ENCODE results near the gene EPB41L1.

Gene EPB41L1

DNA sequence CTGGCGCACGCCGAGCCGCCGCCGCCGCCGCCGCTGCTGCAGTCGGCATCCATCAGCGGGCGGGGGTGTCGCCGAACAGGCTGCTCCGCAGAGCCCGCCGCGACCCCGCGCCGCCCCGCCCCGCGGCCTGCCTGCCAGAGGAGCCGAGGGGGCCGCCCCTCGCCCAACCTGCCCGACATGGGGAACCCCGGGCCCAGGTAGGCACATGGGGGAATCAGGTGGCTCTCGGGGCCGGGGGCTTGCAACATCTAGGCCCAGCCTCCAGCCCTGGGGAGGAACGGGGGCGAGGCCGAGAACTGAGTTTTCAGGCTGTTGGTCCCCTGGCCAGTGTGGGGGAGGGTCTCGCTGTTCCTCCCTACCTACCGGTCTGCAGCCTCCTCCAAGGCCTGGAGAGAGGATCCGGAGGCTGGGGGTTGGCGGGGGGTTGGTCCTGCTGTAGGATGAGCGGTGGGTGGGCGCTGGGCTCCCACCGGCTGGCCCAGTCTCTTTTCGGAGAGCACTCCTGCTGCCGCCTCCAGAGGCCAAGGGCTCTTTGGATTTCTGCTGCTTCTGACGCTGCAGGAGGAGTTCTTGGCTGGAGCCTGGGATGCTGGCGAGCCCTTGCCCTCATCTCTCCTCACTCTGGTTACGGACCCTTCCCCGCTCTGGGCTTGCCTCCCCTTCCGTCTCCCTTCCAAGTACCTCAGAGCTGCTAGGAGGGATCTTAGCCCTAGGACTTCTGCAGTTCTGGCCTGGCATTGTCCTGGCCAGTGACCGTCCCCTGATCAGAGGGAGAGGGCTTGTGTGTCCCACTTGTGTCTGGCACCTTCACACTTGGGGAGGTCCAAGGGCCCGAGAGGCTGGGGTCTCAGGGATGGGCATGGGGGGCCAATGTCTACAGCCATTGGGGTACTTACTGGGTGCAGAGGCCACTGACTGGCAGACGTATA is at the start of gene EPB41L1:
EPB41L1 (plus strand) TSS at position 41 of the 929 bp plus-strand sequence. CDS start 19,038 bp downstream, outside the sequence.
- TF ChIP-seq, protein P1, sequence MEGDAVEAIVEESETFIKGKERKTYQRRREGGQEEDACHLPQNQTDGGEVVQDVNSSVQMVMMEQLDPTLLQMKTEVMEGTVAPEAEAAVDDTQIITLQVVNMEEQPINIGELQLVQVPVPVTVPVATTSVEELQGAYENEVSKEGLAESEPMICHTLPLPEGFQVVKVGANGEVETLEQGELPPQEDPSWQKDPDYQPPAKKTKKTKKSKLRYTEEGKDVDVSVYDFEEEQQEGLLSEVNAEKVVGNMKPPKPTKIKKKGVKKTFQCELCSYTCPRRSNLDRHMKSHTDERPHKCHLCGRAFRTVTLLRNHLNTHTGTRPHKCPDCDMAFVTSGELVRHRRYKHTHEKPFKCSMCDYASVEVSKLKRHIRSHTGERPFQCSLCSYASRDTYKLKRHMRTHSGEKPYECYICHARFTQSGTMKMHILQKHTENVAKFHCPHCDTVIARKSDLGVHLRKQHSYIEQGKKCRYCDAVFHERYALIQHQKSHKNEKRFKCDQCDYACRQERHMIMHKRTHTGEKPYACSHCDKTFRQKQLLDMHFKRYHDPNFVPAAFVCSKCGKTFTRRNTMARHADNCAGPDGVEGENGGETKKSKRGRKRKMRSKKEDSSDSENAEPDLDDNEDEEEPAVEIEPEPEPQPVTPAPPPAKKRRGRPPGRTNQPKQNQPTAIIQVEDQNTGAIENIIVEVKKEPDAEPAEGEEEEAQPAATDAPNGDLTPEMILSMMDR (conservative IDR thresholded peaks at IDR 0.05) = no peak
- TF ChIP-seq ZFX (IDR thresholded peaks at IDR 0.05) = no peak
- peak within 1 kb of the TSS; percentile 79 for H3K27ac ChIP-seq

DNA sequence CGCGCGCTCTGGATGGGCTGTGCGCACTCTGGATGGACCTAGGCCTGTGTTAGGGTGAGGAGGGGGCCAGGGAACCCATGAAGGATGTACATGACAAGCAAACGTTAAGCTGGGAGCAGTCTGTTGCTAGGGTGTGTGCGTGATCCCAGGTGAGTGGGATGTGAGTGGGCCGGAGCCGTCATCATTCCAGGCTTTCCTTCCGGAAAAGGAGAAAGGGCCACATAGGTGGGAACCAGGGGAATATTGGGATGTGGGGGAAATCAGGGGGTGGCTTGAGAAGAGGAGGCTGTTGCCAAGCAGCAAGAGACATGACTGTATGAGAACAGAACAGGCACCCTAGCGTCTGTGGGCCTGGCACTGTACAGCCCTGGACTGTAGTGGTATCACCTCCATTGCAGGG is 49.7 kb upstream of the EPB41L1 start:
- TF ChIP-seq ZFX (IDR thresholded peaks at IDR 0.05) = no peak
- TF ChIP-seq, protein P1 (conservative IDR thresholded peaks at IDR 0.05) = no peak
- no peak overlapping the region for H3K27ac ChIP-seq

DNA sequence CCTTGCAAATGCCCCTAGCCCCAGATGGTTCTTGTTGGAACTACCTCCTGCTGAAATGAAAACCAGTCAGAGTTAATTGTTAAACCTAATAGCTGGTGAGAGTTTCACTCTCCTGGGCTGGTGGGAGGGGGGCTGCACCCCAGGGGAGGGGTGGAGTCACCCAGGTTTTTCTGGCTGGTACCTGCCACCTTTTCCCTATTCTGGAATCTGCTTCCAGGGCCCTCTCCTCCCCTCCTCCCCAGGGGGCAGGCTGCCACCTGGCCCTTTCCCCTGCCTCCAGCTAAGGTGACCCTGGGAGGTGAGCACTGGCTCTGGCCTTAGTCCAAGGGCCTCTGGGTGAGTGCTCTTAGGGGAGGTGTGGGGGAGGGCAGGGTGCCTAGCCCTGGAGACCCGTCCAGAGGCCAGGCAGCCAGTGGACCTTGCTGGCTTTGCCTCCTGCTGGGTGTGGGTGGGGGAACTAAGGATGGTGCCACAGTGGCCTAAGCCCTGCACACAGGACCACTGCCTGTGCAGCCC is 48.8 kb upstream of the EPB41L1 start:
- TF ChIP-seq, protein P1 (conservative IDR thresholded peaks at IDR 0.05) = no peak
- no peak for TF ChIP-seq ZFX (IDR thresholded peaks at IDR 0.05)
- no peak overlapping the region for H3K27ac ChIP-seq

DNA sequence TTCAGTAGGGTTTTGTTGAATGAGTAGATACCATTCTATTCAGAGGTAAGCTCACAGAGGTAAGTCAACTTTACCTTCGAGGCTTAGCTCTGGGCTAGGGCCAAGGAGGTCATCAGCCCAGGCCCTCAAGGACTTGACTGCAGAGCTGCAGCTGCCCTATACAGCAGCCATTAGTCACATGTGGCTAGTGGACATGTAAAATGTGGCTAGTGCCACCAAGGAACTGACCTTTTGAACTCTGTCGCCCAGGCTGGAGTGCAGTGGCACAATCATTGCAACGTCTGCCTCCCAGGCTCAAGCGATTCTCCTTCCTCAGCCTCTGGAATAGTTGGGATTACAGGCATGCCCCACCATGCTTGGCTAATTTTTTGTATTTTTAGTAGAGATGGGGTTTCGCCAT is 47.9 kb upstream of the EPB41L1 start:
- TF ChIP-seq, protein P1 (conservative IDR thresholded peaks at IDR 0.05) = no peak
- no peak for TF ChIP-seq ZFX (IDR thresholded peaks at IDR 0.05)
- H3K27ac ChIP-seq = no peak overlapping the region

DNA sequence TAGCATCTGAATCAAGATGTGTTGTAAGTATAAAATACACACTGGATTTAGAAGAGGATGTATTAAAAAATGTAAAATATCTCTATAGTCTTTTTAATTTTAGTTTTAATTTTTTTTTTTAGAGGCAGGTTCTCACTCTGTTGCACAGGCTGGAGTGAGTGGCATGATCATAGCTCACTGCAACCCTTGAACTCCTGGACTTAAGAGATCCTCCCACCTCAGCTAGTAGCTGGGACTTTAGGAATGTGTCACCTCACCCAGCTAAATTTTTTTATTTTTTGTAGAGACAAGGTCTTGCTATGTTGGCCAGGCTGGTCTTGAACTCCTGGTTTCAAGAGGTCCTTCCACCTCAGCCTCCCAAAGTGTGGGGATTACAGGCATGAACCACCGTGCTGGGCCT is 46.7 kb upstream of the EPB41L1 start:
- TF ChIP-seq, protein P1 (conservative IDR thresholded peaks at IDR 0.05) = no peak
- no peak for TF ChIP-seq ZFX (IDR thresholded peaks at IDR 0.05)
- no peak overlapping the region for H3K27ac ChIP-seq

DNA sequence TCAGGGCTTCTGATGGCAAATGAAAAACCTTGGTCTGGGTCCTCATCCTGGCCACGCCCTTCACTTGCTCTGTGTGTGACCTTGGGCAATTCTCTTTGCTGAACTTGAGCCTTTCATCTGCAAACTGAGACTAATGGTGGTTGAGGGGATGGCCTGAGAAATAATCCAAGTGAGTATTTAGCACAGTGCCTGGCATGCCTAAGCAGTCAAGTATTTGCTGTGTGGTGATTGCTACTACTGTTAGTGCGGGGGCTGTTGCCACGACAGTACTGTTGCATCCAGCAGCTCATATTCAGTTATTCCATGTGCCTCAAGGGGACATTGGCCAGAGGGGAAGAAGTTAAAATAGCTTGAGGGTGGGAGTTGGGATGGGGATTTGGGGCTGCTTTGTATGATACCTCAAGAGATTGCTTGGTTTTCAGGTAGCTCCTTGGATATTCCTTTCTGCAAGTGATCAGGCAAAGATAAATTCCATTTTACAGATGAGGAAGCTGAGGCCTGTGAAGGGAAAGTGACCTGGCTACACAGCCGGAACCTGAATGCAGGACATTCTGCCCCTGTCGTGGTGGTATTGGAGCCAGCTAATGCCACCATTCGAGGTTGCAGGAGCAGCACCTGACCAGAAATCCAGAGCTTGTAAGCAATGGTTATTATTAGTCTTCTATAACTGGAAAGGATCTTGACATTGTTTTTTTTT is 45.1 kb upstream of the EPB41L1 start:
- no peak for TF ChIP-seq ZFX (IDR thresholded peaks at IDR 0.05)
- TF ChIP-seq, protein P1 (conservative IDR thresholded peaks at IDR 0.05) = no peak
- no peak overlapping the region for H3K27ac ChIP-seq

DNA sequence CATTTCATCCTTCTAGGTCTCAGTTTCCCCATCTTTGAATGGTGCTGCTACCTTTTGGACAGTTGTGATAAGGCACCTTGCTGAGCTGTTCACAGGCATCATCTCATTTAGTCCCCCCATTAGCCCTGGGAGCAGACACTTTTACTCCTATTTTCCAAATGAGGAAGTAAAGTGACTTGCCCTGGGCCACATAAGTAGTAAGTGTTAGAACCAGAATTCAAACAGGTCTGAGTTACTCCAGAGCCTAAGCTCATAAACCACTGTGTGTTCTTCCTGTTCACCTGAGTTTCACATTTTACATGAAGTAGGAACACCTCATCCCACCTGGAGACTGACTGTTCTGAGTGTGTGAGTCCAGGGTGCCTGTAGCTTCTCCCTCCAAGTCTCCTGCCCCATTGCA is 43.5 kb upstream of the EPB41L1 start:
- TF ChIP-seq ZFX (IDR thresholded peaks at IDR 0.05) = no peak
- peak overlapping the region; percentile 74 for H3K27ac ChIP-seq
